Activated naive CD4-positive, alpha-beta T cell treated with anti-CD3 and anti-CD28 coated beads, Interleukin-2, amount 50 U/mL, for 72 hours (primary cell): Measurements from ENCODE around the gene PGM1. TPM values are rescaled to one million over a fixed set of nuclear protein-coding genes. Genes with fewer than 3 reads are reported as not detected.
A peak's percentile ranks its signal among the peaks of the same experiment; 100 is the strongest.

Experiments
- ATAC-seq, 2 donors: fragments of 150-1000 bp; cut with Tn5 transposase; 2 replicates each; pipeline ENCODE4 v1.10.0; 2021; ENCODE audit warnings: mild to moderate bottlenecking in 2 of 2, moderate library complexity in 2 of 2
- DNase-seq, 2 donors: peaks; one replicate each; pipeline ENCODE4 v3.0.0; 2021 to 2022; ENCODE audit warnings: low spot score in 2 of 2
- H3K27ac Mint-ChIP-seq, 2 donors: one replicate each; pipeline ENCODE4 v1.8.0; 2022; ENCODE audit warnings: mild to moderate bottlenecking in 2 of 2, mixed read lengths in 2 of 2
- H3K36me3 Mint-ChIP-seq, 2 donors: one replicate each; pipeline ENCODE4 v1.8.0; 2022; ENCODE audit warnings: mixed read lengths in 2 of 2
- H3K9me3 Mint-ChIP-seq, 2 donors: one replicate each; pipeline ENCODE4 v1.8.0; 2022; ENCODE audit warnings: mixed read lengths in 2 of 2
- total RNA-seq, 2 donors: library from RNA; stranded (reverse); gene quantifications; one replicate each; pipeline ENCODE4 v1.2.3, GENCODE V29; 2022

PGM1 gene
- total RNA-seq, 2 donors from 2014 or later: 14.0 to 52.1 TPM

DNA sequence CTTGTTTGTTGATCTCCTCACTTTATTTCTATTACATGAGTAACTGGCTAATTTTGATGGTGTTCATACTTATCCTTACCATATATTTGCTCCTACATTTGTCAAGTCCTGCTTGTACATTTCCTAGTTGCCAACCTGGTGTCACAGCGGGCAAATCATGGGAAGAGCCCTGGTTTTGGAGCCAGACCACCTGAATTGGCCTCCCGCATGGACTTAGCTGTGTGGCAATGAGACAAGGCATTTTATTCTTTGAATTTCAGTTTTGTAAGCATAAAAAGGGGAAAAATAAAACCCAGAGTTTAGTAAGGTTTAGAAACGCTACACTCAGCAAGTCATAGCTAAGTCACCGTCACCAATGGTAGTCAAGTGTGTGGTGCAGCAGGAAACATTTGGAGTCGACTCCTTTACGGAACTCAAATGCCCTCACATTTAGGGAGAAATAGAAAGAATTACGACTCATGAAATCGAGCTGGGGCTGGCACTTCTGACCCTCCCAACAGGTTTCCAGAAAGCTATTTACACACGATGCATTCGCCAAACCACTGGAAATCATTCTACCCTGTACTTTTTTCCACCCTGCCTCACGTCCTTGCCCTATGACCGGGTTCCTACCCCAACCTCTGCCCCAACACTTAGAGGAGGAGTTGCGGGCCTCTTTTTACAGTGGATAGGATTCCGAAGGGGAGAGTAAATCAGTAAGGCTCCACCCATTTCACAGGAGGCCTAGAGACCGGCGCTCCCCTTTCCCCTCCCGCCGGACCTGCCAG lies 492 bp upstream of the PGM1 start:
- ATAC-seq (no peak), DNase-seq (no peak)
- Mint-ChIP-seq H3K27ac (peak overlapping the region; percentile 94 to 100), H3K36me3 (peaks cover 6 to 32% of the 10 kb centered on the region in 2 donors), H3K9me3 (no peaks in the 10 kb centered on the region)

DNA sequence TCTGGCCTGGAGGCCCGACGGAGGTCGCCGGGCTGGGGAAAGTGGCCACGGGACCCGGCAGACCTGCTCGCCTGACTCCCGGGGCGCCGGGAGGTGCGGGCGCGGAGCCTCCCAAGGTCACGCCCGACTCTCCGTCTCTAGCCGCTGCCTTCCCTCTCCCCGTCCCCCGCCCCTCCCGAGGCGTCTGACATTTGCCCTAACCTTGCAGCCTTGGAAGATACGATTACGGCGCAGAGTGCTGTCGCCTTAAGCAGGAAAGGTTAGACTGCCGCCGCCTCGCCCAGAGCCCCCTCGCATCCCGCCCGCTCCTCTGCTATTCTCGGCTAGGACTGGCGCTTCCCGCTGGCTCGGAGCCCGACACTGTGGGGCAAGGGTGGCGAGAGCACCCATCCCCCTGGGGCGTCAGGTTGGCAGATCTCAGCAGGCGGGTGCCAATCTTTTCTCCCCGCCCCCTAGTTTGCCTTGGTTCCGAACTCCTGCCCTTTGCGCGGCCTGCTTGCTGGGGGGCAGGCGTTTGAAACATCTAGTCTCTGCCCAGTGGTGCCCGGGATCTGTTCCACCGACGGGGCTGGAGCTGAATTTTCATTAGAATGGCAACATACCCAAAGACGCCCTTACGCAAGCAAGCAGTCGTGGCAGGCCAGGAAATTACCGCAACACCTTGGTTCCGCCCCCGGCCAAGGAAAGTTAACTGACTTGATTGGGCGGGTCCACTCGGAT lies 835 bp downstream of the PGM1 start:
- no peaks in the 10 kb centered on the region for H3K9me3 Mint-ChIP-seq
- H3K27ac Mint-ChIP-seq: peak overlapping the region; percentile 97 to 100
- peak; percentile 73 to 82 for DNase-seq
- ATAC-seq: peak; percentile 67 to 73
- H3K36me3 Mint-ChIP-seq: peaks cover 6 to 32% of the 10 kb centered on the region in 2 donors

DNA sequence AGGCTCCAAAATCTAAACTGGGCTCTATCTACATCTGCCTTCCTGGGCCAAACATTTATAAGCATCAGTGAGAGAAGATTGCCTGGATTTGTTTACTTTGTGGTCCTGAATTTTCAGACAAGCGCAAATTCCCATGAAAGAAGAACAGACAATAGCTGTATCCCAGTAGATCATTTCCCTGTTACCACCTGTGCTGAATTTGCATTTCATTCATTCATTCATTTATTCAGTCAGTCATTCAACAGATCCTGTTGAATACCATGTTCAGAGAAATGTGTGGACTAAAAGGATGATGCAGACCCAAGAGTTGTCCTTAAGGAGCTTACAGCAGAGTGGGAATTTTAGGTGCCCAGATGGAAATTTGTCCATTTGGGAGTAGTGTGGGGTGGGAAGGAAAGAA lies 2.2 kb downstream of the PGM1 start:
- ATAC-seq (no peak), DNase-seq (no peak)
- Mint-ChIP-seq H3K36me3 (peaks cover 6 to 38% of the 10 kb centered on the region in 2 donors), H3K27ac (no peak overlapping the region), H3K9me3 (no peaks in the 10 kb centered on the region)

DNA sequence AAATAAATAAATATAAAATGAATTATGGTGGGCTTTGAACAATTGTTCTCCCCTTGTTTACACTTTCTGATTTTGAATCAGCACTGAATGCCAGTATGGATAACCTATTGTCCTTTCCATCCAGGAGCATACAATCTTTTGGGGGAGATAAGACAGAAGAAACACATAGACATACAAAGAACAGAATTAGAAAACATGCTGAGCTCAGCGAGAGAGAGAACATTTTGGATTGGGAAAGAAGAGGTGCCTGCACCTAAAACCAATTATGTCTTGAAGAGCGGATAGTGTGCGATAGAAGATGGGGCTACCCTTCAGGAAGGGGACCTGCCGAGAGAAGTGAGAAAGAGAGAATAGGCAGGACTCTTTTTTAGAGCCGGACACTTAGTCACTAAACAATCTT lies 6.6 kb downstream of the PGM1 start:
- peaks cover 5 to 31% of the 10 kb centered on the region in 2 donors for H3K36me3 Mint-ChIP-seq
- H3K9me3 Mint-ChIP-seq: no peaks in the 10 kb centered on the region

DNA sequence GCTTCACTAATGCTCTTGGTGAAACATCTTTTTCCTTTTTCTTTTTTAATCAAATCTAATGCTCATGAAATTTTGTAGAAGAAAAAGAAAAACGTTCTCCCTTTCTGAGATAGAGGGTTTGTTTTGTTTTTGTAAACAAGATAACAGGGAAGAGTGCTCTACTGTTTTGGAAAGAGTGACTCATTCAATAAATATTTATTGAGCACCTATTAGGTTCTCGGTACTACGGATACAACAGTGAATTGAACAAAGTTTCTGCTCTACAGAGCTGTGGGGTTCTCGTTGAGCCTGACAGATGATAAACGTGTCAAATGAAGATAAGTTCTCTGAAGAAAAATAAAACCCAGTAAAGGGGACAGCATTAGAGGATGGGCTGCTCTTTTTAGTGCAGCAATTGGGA lies 7.0 kb downstream of the PGM1 start:
- DNase-seq (no peak), ATAC-seq (no peak)
- H3K36me3 Mint-ChIP-seq: peaks cover 5 to 29% of the 10 kb centered on the region in 2 donors
- no peaks in the 10 kb centered on the region for H3K9me3 Mint-ChIP-seq
- H3K27ac Mint-ChIP-seq: peak overlapping the region in 1 of 2 donors; percentile 6

More for the DNA sequence above, 6.6 kb downstream of the PGM1 start:
- DNase-seq: no peak
- peak overlapping the region in 1 of 2 donors; percentile 10 for H3K27ac Mint-ChIP-seq
- no peak for ATAC-seq

DNA sequence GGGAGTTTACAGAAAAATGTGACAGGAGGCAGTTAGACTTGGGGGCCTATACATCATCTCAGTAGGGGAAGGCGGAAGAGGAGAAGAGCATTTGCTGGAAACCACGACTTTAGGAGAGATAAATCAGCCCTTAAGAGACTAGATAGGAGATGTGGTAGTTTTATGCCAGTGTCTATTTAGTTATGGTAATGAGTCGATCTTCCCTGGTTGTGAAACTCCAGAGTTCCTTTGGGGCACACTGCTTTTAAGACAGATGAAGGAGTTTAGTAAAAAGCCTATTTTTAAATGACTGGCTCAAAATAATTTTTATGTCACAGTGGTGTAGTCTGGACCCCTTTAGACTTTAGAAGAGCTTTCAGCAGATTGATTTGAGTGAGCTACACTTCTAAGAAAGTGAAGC lies 7.8 kb downstream of the PGM1 start:
- ATAC-seq (no peak), DNase-seq (no peak)
- Mint-ChIP-seq H3K9me3 (no peaks in the 10 kb centered on the region), H3K36me3 (peaks cover 5 to 21% of the 10 kb centered on the region in 2 donors), H3K27ac (peak overlapping the region in 1 of 2 donors; percentile 6)

DNA sequence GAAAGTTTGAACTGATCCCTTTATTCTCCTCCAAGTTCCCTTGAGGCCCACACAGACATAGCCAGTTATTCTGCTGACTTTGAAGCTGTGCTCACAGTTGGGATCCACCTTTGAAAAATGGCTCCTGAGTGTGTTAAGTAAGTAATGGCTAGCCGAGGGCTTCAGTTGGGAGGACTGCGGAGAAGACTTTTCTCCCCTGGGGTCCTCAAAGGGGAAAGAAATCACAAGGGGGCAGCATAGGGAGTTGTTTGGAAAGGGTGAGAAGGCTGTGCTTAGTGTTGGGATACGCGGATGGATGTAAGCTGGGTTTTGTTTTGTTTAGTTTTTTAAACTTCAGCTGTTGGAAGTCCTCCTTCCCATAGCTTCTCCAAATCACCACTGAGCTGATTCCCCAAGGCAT lies 8.3 kb downstream of the PGM1 start:
- H3K36me3 Mint-ChIP-seq: peaks cover 5 to 17% of the 10 kb centered on the region in 2 donors
- DNase-seq (no peak), ATAC-seq (no peak)
- H3K9me3 Mint-ChIP-seq: no peaks in the 10 kb centered on the region
- H3K27ac Mint-ChIP-seq: no peak overlapping the region

DNA sequence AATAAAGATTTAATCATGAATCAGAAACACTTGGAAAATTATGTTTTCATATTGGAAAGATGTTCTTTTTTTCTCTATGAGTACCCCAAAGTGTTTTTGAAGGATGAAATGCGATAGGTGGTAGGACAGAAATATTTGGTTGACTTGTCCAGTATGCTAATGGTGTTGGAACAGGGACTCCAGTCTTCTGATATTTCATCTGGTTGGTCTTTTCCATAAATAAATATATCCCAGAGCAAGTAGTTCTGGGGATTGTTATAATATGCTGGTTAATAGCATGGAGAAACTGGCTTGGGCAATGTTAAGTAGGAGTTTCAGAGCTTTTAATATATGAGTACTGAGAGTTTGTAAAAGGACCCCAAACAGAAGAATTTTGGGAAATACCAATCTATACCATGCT lies 8.7 kb downstream of the PGM1 start:
- DNase-seq (no peak), ATAC-seq (no peak)
- H3K36me3 Mint-ChIP-seq: peaks cover 5 to 13% of the 10 kb centered on the region in 2 donors
- no peak overlapping the region for H3K27ac Mint-ChIP-seq
- no peaks in the 10 kb centered on the region for H3K9me3 Mint-ChIP-seq

DNA sequence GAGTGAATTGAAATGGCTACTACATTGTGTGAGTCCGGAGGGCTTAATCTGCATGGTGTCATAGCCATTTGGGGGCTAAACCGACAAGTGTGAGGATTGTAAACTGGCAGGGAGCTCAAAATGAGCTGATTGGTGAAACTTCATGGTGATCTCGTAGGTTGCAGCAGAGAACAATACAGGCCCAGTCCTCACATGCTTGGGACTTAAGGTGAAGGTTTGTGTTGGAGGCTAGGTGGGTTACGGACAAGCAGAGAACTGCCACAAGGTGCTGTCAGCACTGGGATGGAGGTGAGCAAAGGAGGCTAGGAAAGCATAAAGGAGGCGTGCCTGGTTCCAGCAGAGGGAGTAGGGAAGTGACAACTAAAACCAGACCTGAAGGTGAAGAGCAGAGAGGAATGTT lies 9.4 kb downstream of the PGM1 start:
- ATAC-seq (no peak), DNase-seq (no peak)
- H3K27ac Mint-ChIP-seq: no peak overlapping the region
- H3K36me3 Mint-ChIP-seq: peaks cover 5 to 12% of the 10 kb centered on the region in 2 donors
- no peaks in the 10 kb centered on the region for H3K9me3 Mint-ChIP-seq

DNA sequence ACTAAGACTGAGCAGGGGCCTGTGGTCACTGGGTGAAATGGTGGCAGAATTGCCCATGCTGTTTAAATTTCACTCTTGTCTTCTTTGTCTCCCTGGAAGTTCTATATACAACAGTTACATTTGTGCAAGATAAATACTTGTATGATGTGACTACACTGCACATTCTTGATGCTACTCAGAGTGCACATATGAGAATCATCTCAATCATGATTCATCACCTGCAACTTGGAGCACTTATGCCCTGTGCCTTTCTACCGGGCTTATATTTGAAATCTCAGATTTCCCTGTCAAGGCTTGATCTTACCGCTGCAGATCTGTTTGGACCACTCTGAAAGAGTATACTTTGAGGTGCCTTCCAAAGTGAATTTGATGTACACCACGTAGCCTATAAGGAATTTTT lies 10.6 kb downstream of the PGM1 start:
- no peak for ATAC-seq
- DNase-seq: no peak
- Mint-ChIP-seq H3K27ac (no peak overlapping the region), H3K9me3 (no peaks in the 10 kb centered on the region), H3K36me3 (peaks cover 5 to 12% of the 10 kb centered on the region in 2 donors)

DNA sequence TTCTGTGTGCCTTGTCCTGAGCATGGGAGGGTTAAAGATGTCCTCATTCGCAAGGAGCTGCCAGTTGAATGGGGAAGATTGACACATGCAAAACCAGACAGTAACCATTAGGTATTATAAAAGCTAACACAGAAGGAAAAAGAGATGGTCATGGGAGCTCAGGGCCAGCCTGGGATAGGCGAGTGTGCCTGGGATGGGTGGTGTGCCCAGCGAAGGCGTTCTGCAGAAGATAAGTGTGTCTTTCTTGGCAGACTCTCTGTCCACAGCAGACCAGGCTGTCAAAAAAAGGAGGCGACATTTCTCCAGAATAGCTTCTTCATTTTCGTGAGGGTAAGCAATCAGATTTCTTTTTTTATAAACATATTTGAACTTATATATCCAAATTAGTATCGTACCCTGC lies 14.1 kb downstream of the PGM1 start:
- H3K27ac Mint-ChIP-seq: no peak overlapping the region
- no peaks in the 10 kb centered on the region for H3K9me3 Mint-ChIP-seq
- no peak for DNase-seq
- peaks cover 0 to 5% of the 10 kb centered on the region in 2 donors for H3K36me3 Mint-ChIP-seq
- ATAC-seq: no peak

DNA sequence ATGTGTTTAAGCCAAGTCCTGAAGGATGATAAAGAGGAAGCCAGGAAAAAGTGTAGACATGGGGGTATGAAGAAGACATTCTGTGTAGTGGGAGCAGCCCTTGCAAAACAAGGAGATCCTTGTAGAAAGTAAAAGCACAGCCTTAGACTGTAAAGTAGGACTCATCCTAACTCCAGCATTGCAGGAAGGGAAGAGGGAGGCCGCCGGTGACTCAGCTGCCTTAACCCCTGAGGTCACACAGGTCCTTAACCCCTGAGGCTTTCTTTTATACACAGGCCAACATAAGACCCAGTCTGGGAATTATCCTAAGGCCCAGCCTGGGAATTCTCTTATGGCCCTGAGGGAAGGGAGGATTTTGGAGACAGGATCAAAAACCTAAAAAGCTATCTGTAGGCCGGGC lies 18.0 kb downstream of the PGM1 start:
- Mint-ChIP-seq H3K27ac (peak overlapping the region in 1 of 2 donors; percentile 38), H3K36me3 (no peaks in the 10 kb centered on the region), H3K9me3 (no peaks in the 10 kb centered on the region)
- ATAC-seq (no peak), DNase-seq (no peak)

DNA sequence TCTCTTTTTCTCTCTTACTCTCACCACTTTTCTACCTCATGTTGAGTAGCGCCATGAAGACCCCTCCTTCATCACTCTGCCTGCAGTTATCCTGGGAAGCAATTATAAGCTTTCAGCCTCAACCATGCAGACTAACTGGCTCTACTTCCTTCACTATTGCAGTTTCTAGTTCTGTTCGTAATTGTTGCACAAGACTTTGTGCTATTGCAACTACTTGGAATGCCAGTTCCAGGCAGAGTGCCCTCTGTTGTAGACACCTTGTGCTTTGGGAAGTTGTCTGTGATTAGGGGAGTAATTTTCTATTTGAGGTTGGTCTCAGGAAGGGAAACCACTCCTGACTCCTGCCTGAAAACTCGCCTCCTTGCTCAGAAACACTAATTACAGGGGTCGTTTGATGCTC lies 19.4 kb downstream of the PGM1 start:
- Mint-ChIP-seq H3K36me3 (no peaks in the 10 kb centered on the region), H3K9me3 (no peaks in the 10 kb centered on the region), H3K27ac (no peak overlapping the region)
- DNase-seq (no peak), ATAC-seq (no peak)

DNA sequence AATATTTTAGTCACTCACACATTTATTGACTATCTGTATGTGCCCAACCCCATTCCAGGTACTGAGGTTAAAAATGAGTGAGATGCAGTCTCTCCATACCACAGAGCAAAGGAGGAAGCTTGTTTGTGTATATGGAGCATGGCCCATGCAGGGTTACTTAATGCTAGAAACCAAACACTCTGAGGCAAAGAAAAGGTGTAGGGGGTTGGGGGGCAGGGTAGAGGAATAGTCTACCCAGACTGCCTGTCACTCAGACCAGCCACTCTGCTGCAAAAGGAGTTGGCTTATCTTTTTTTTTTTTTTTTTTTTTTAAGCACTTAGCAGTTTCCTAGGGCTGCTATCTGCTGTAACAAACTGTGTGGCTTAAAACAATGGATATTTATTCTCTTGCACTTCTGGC lies 19.8 kb downstream of the PGM1 start:
- ATAC-seq: no peak
- no peaks in the 10 kb centered on the region for H3K36me3 Mint-ChIP-seq
- no peaks in the 10 kb centered on the region for H3K9me3 Mint-ChIP-seq
- no peak overlapping the region for H3K27ac Mint-ChIP-seq
- no peak for DNase-seq

DNA sequence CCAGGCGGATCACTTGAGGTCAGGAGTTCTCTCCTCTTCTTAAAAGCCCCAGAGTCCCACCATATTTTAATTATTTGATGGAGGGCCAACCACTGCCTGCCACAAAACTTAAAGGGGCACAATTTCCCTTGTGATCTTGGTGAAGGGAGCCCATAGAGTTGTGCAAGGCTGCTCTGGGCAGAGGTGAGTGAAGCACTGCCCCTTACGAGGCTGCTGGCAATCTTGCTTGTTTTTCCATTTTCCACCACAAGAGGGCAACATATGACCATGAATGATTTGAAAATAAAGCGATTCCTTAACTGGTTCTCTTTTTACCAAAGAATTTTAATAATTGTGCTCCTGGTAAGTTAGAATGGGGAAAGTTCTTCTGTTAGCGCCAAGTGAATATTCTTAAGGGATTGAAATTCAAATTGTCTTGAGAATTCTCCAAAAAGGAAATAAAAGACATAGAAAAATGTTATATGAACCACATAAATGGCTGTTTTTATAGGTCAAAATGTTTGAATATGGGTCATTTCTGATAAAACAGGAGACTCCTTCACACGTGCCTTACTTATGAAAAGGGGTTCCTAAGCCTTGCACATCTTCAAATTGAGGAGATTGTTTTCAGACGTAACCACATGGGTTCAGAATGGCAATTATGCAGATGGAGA lies 22.7 kb downstream of the PGM1 start:
- Mint-ChIP-seq H3K27ac (no peak overlapping the region), H3K9me3 (no peaks in the 10 kb centered on the region), H3K36me3 (peaks cover 0 to 2% of the 10 kb centered on the region in 2 donors)
- peak in 1 of 2 donors; percentile 78 for DNase-seq
- ATAC-seq: peak; percentile 48 to 64

DNA sequence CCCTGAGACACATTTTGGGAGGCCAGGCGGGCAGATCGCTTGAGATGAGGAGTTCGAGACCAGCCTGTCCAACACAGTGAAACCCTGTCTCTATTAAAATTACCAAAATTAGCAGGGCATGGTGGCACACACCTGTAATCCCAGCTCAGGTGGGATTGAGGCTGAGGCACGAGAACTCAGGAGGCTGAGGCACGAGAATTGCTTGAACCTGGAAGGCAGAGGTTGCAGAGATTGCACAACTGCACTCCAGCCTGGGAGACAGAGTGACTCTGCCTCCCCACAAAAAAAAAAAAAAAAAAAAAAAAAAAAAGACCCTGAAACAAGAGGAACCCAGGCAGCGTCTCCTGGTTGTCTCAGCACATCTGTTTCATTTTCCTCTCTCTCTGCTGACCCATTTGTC lies 24.2 kb downstream of the PGM1 start:
- DNase-seq: no peak
- no peak for ATAC-seq
- no peaks in the 10 kb centered on the region for H3K9me3 Mint-ChIP-seq
- H3K36me3 Mint-ChIP-seq: peaks cover 0 to 5% of the 10 kb centered on the region in 2 donors
- H3K27ac Mint-ChIP-seq: no peak overlapping the region

DNA sequence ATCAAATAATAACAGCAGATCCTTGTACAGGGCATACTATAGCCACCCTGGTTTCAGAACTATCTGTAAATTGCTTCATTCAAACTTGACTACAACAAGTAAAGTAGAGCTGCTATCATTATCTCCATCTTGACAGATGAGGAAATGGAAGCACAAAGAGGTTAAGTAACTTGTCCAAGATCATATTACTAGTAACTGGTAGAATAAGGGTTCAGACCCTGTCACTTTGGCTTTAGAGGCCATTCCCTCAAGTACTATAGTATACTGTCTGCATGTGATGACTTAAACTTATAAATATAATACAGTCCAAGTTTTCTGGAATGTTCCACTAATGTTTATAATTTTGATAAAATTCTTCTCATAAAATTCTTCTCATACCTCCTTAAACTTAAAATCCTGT lies 24.8 kb downstream of the PGM1 start:
- ATAC-seq (no peak), DNase-seq (no peak)
- Mint-ChIP-seq H3K27ac (no peak overlapping the region), H3K36me3 (peaks cover 0 to 5% of the 10 kb centered on the region in 2 donors), H3K9me3 (no peaks in the 10 kb centered on the region)
